ENCODE measurements around the gene GNLY. TPM values are rescaled to one million over a fixed set of nuclear protein-coding genes. Genes with fewer than 3 reads are reported as not detected.

Gene GNLY
- total and polyA plus RNA-seq, 2 experiments from 2014 or later: not detected

GRCh38 chr2:85684806-85685205, 9.4 kb upstream of the GNLY start:
- TF ChIP-seq CTCF (IDR thresholded peaks at IDR 0.05; ENCODE audit: poor library complexity) (no peak), EZH2phosphoT487 (IDR thresholded peaks at IDR 0.05; ENCODE audit: low read depth, severe bottlenecking, unreplicated experiment) (no peak), EZH2 (IDR thresholded peaks at IDR 0.05; ENCODE audit: borderline replicate concordance) (no peak)
- Histone ChIP-seq H3K4me2 (no peak overlapping the region), H3K79me2 (no peaks in the 10 kb centered on the region), H4K20me1 (ENCODE audit: insufficient read depth, poor library complexity, severe bottlenecking) (no peaks in the 10 kb centered on the region), H3K36me3 (replicated peaks; ENCODE audit: insufficient read depth, low read depth) (no peaks in the 10 kb centered on the region), H3K27me3 (no peaks in the 10 kb centered on the region), H3K27ac (no peak overlapping the region), H3K4me3 (no peak overlapping the region), H3K9me3 (ENCODE audit: low read depth) (no peaks in the 10 kb centered on the region), H3K4me1 (ENCODE audit: insufficient read depth) (no peaks in the 10 kb centered on the region), H3K9me2 (replicated peaks; ENCODE audit: insufficient read depth) (no peaks in the 10 kb centered on the region), H2AFZ (no peak overlapping the region)
- no peak for DNase-seq (ENCODE audit: low spot score)
- 77% methylated on average over 4 of the region's 4 CpGs for WGBS (ENCODE audit: low lambda C conversion rate, missing lambda C conversion rate)

- Histone ChIP-seq H2AFZ (no peak overlapping the region), H3K4me2 (no peak overlapping the region), H3K9me2 (replicated peaks; ENCODE audit: insufficient read depth) (no peaks in the 10 kb centered on the region), H3K4me3 (no peak overlapping the region), H3K27me3 (no peaks in the 10 kb centered on the region), H3K4me1 (ENCODE audit: insufficient read depth) (no peaks in the 10 kb centered on the region), H3K36me3 (replicated peaks; ENCODE audit: insufficient read depth, low read depth) (no peaks in the 10 kb centered on the region), H3K79me2 (no peaks in the 10 kb centered on the region), H3K27ac (no peak overlapping the region), H4K20me1 (ENCODE audit: insufficient read depth, poor library complexity, severe bottlenecking) (no peaks in the 10 kb centered on the region), H3K9me3 (ENCODE audit: low read depth) (no peaks in the 10 kb centered on the region)
- DNase-seq (ENCODE audit: low spot score): no peak
- no peak for TF ChIP-seq EZH2 (IDR thresholded peaks at IDR 0.05; ENCODE audit: borderline replicate concordance)
- no peak for TF ChIP-seq EZH2phosphoT487 (IDR thresholded peaks at IDR 0.05; ENCODE audit: low read depth, severe bottlenecking, unreplicated experiment)
- no peak for TF ChIP-seq CTCF (IDR thresholded peaks at IDR 0.05; ENCODE audit: poor library complexity)
- WGBS (ENCODE audit: low lambda C conversion rate, missing lambda C conversion rate): 94% methylated on average over 4 of the region's 4 CpGs
Measured at GRCh38 chr2:85690932-85691331, 3.2 kb upstream of the GNLY start.

GRCh38 chr2:85692039-85692645, 2.0 kb upstream of the GNLY start:
- Histone ChIP-seq H3K79me2 (no peaks in the 10 kb centered on the region), H3K4me1 (ENCODE audit: insufficient read depth) (no peaks in the 10 kb centered on the region), H3K9me3 (ENCODE audit: low read depth) (no peaks in the 10 kb centered on the region), H3K4me2 (no peak overlapping the region), H2AFZ (no peak overlapping the region), H3K36me3 (replicated peaks; ENCODE audit: insufficient read depth, low read depth) (no peaks in the 10 kb centered on the region), H3K27ac (no peak overlapping the region), H3K27me3 (no peaks in the 10 kb centered on the region), H4K20me1 (ENCODE audit: insufficient read depth, poor library complexity, severe bottlenecking) (no peaks in the 10 kb centered on the region), H3K4me3 (no peak overlapping the region), H3K9me2 (replicated peaks; ENCODE audit: insufficient read depth) (no peaks in the 10 kb centered on the region)
- 87% methylated on average over 5 of the region's 5 CpGs for WGBS (ENCODE audit: low lambda C conversion rate, missing lambda C conversion rate)
- DNase-seq (ENCODE audit: low spot score): no peak
- no peak for TF ChIP-seq EZH2 (IDR thresholded peaks at IDR 0.05; ENCODE audit: borderline replicate concordance)
- TF ChIP-seq EZH2phosphoT487 (IDR thresholded peaks at IDR 0.05; ENCODE audit: low read depth, severe bottlenecking, unreplicated experiment): no peak
- TF ChIP-seq CTCF (IDR thresholded peaks at IDR 0.05; ENCODE audit: poor library complexity): no peak

Data from hepatocyte (in vitro differentiated cells).